Measurements from ENCODE around the gene MIR17HG. TPM values are rescaled to one million over a fixed set of nuclear protein-coding genes. Genes with fewer than 3 reads are reported as not detected.

The MIR17HG gene
- polyA plus RNA-seq, 4 donors, result 0.67 to 8.2 (median 1.8) TPM

DNA sequence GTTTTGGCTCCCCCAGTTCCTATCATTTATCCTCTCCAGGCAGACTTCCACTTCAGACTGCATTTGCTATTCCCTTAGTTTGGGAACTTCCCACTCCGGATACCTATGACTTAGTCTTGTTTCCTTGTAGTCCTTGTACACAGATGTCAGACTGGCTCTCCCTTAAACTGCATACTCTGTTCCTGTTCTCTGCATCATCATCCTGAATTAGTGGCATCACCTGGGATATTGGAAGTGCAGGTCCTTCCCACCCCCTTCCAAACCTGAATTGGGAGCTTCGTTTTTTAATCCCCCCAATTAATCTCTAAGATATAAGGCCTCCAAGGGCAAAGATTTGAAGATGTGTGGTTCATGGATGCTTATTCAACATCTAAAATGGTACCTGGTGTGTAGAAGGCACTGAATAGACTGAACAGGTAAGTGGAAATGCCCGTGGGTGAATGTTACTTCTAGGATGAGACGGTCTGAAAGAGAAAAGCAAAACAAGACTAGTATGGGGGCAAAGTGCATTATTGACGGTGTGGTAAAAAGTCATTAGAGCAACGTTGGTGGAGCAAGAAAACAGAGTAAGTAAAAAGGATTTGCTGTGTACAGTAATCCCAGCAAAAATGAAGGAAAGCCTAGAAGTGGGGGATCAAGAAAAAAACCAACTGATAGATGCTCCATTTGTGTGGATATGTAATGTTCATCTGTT, 9.6 kb downstream of the MIR17HG start:
- peaks cover 0 to 4% (median 0%) of the 10 kb centered on the region in 3 donors for H3K36me3 ChIP-seq (ENCODE audit: control insufficient read depth in 3 of 3, insufficient read depth in 2 of 3, low read depth in 1 of 3, low read length in 3 of 3)
- DNase-seq (peak; percentile 35 to 67), FAIRE-seq (no peak)
- peaks cover 5 to 8% (median 7%) of the 10 kb centered on the region in 3 donors for H3K4me1 ChIP-seq (ENCODE audit: control insufficient read depth in 3 of 3, insufficient read depth in 2 of 3, low read depth in 1 of 3, low read length in 2 of 3)
- H3K9me3 ChIP-seq (ENCODE audit: control insufficient read depth in 2 of 2, insufficient read depth in 1 of 2, low read depth in 1 of 2, low read length in 1 of 2), result no peaks in the 10 kb centered on the region
- no peaks in the 10 kb centered on the region for H3K27me3 ChIP-seq (ENCODE audit: control insufficient read depth in 3 of 3, insufficient read depth in 3 of 3, low read length in 3 of 3)
- 24 to 59% (median 46%) methylated on average over 6 of the region's 6 CpGs for WGBS, 3 donors
- no peak overlapping the region for H3K4me3 ChIP-seq (ENCODE audit: low read depth in 1 of 3, low read length in 3 of 3)
- no peak overlapping the region for H3K27ac ChIP-seq (ENCODE audit: low read depth in 1 of 3, low read length in 2 of 3)

DNA sequence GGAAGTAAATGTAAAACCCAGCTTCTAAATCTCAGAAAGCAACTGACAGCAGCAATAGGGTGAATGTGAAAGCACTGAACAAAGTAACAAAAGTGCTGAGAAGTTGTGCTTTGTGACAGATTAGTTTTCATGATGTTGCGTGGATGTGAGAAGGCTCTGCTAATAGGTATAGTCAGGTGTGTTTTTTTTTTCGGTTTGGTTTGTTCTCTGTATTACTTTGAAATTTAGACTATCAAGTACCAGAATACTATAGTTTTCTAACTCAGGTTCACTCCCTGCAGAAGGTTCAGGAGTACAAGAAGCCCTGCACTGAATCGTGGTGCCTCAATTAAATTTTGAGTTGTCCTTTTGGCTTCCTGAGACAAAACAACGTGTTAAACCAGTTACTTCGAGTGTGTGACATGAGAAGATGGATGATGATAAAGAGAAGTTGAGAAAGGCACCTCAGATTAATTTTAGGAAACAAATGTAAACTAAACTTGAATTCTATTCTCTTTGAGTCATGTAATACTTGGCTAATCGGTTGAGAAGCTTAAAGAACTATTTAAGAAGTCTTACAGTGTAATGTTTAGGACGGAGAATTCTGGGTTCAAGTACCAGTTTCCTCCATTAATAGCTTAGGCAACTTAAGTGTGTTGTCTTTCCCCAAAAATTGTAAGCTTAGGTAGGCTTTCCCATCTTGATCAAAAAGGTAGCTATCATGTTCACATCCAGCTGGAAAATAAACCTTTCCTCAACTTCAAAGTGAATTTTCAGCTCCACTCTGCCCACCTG, 10.3 kb downstream of the MIR17HG start:
- peaks cover 5 to 8% (median 7%) of the 10 kb centered on the region in 3 donors for H3K4me1 ChIP-seq (ENCODE audit: control insufficient read depth in 3 of 3, insufficient read depth in 2 of 3, low read depth in 1 of 3, low read length in 2 of 3)
- H3K27ac ChIP-seq (ENCODE audit: low read depth in 1 of 3, low read length in 2 of 3), result no peak overlapping the region
- H3K36me3 ChIP-seq (ENCODE audit: control insufficient read depth in 3 of 3, insufficient read depth in 2 of 3, low read depth in 1 of 3, low read length in 3 of 3), result peaks cover 0 to 2% (median 0%) of the 10 kb centered on the region in 3 donors
- DNase-seq (no peak), FAIRE-seq (no peak)
- H3K27me3 ChIP-seq (ENCODE audit: control insufficient read depth in 3 of 3, insufficient read depth in 3 of 3, low read length in 3 of 3), result no peaks in the 10 kb centered on the region
- no peaks in the 10 kb centered on the region for H3K9me3 ChIP-seq (ENCODE audit: control insufficient read depth in 2 of 2, insufficient read depth in 1 of 2, low read depth in 1 of 2, low read length in 1 of 2)
- WGBS, 3 donors, result 50 to 64% (median 57%) methylated on average over 7 of the region's 7 CpGs
- no peak overlapping the region for H3K4me3 ChIP-seq (ENCODE audit: low read depth in 1 of 3, low read length in 3 of 3)

DNA sequence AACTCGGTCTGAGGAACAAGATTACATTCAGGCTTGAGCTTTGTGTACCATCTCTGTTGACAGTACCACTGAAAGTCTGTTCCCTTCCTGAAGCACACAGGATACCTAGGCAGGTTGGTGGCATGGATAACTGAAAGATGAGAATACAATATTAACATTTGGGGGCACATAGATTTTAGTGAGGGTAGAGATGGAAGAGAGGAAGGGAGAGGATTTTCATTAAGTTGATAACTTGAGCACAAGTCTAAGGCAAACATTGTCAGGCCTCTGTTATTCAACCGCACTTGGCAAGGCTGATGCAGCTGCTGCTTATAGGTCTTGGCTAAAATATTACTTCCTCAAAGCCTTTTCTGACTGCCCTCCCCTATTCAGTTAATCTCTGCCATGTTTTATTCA, 10.9 kb downstream of the MIR17HG start:
- no peak overlapping the region for H3K4me3 ChIP-seq (ENCODE audit: low read depth in 1 of 3, low read length in 3 of 3)
- 34 to 48% (median 39%) methylated on average over 2 of the region's 2 CpGs for WGBS, 3 donors
- no peaks in the 10 kb centered on the region for H3K36me3 ChIP-seq (ENCODE audit: control insufficient read depth in 3 of 3, insufficient read depth in 2 of 3, low read depth in 1 of 3, low read length in 3 of 3)
- H3K4me1 ChIP-seq (ENCODE audit: control insufficient read depth in 3 of 3, insufficient read depth in 2 of 3, low read depth in 1 of 3, low read length in 2 of 3), result peaks cover 5 to 8% (median 7%) of the 10 kb centered on the region in 3 donors
- no peak for DNase-seq
- H3K27me3 ChIP-seq (ENCODE audit: control insufficient read depth in 3 of 3, insufficient read depth in 3 of 3, low read length in 3 of 3), result no peaks in the 10 kb centered on the region
- no peak for FAIRE-seq
- H3K27ac ChIP-seq (ENCODE audit: low read depth in 1 of 3, low read length in 2 of 3), result no peak overlapping the region
- no peaks in the 10 kb centered on the region for H3K9me3 ChIP-seq (ENCODE audit: control insufficient read depth in 2 of 2, insufficient read depth in 1 of 2, low read depth in 1 of 2, low read length in 1 of 2)

GRCh38 chr13:91359111-91359510, 11.6 kb downstream of the MIR17HG start:
- Histone ChIP-seq H3K27me3 (ENCODE audit: control insufficient read depth in 3 of 3, insufficient read depth in 3 of 3, low read length in 3 of 3) (no peaks in the 10 kb centered on the region), H3K9me3 (ENCODE audit: control insufficient read depth in 2 of 2, insufficient read depth in 1 of 2, low read depth in 1 of 2, low read length in 1 of 2) (no peaks in the 10 kb centered on the region), H3K4me1 (ENCODE audit: control insufficient read depth in 3 of 3, insufficient read depth in 2 of 3, low read depth in 1 of 3, low read length in 2 of 3) (peaks cover 3 to 8% (median 5%) of the 10 kb centered on the region in 3 donors), H3K4me3 (ENCODE audit: low read depth in 1 of 3, low read length in 3 of 3) (no peak overlapping the region), H3K36me3 (ENCODE audit: control insufficient read depth in 3 of 3, insufficient read depth in 2 of 3, low read depth in 1 of 3, low read length in 3 of 3) (no peaks in the 10 kb centered on the region), H3K27ac (ENCODE audit: low read depth in 1 of 3, low read length in 2 of 3) (no peak overlapping the region)
- FAIRE-seq (no peak), DNase-seq (no peak)
- WGBS, 3 donors, result 88 to 92% (median 88%) methylated on average over 4 of the region's 4 CpGs

DNA sequence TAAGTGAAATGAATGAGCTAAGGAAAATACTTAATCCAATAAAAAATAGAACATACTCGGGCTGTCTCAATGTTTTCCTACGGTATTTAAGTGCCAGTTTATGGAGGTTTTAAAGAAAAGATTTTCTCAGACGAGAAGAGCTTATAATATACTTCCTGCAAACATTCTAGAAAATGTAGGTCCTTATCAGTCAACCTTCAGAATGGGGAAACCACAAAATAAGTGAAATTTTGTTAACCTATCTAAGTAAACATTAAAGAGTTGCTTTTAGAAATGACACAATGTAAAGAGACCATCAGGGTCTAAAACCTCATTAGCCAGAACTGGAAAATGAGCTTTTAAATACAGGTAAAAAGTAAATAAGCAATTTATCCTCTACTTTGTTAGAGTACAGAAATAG, 12.1 kb downstream of the MIR17HG start:
- FAIRE-seq (no peak), DNase-seq (no peak)
- H3K4me3 ChIP-seq (ENCODE audit: low read depth in 1 of 3, low read length in 3 of 3), result no peak overlapping the region
- H3K4me1 ChIP-seq (ENCODE audit: control insufficient read depth in 3 of 3, insufficient read depth in 2 of 3, low read depth in 1 of 3, low read length in 2 of 3), result peaks cover 3 to 8% (median 5%) of the 10 kb centered on the region in 3 donors
- 53 to 77% (median 75%) methylated on average over 3 of the region's 3 CpGs for WGBS, 3 donors
- no peaks in the 10 kb centered on the region for H3K9me3 ChIP-seq (ENCODE audit: control insufficient read depth in 2 of 2, insufficient read depth in 1 of 2, low read depth in 1 of 2, low read length in 1 of 2)
- H3K36me3 ChIP-seq (ENCODE audit: control insufficient read depth in 3 of 3, insufficient read depth in 2 of 3, low read depth in 1 of 3, low read length in 3 of 3), result no peaks in the 10 kb centered on the region
- no peak overlapping the region for H3K27ac ChIP-seq (ENCODE audit: low read depth in 1 of 3, low read length in 2 of 3)
- no peaks in the 10 kb centered on the region for H3K27me3 ChIP-seq (ENCODE audit: control insufficient read depth in 3 of 3, insufficient read depth in 3 of 3, low read length in 3 of 3)

- FAIRE-seq, result no peak
- 90 to 93% (median 93%) methylated on average over 4 of the region's 4 CpGs for WGBS, 3 donors
These were observed 12.8 kb downstream of the MIR17HG start for GRCh38 chr13:91360246-91360751.

GRCh38 chr13:91361755-91362271, 14.3 kb downstream of the MIR17HG start:
- Histone ChIP-seq H3K27me3 (ENCODE audit: control insufficient read depth in 3 of 3, insufficient read depth in 3 of 3, low read length in 3 of 3) (no peaks in the 10 kb centered on the region), H3K36me3 (ENCODE audit: control insufficient read depth in 3 of 3, insufficient read depth in 2 of 3, low read depth in 1 of 3, low read length in 3 of 3) (no peaks in the 10 kb centered on the region), H3K4me1 (ENCODE audit: control insufficient read depth in 3 of 3, insufficient read depth in 2 of 3, low read depth in 1 of 3, low read length in 2 of 3) (peaks cover 2 to 8% (median 3%) of the 10 kb centered on the region in 3 donors), H3K27ac (ENCODE audit: low read depth in 1 of 3, low read length in 2 of 3) (no peak overlapping the region), H3K9me3 (ENCODE audit: control insufficient read depth in 2 of 2, insufficient read depth in 1 of 2, low read depth in 1 of 2, low read length in 1 of 2) (no peaks in the 10 kb centered on the region), H3K4me3 (ENCODE audit: low read depth in 1 of 3, low read length in 3 of 3) (no peak overlapping the region)
- FAIRE-seq (no peak), DNase-seq (peak in 1 of 2 donors; percentile 32)
- 19 to 63% (median 32%) methylated on average over 1 of the region's 1 CpG for WGBS, 3 donors

More at GRCh38 chr13:91360246-91360751, 12.8 kb downstream of the MIR17HG start:
- DNase-seq, result no peak
- Histone ChIP-seq H3K36me3 (ENCODE audit: control insufficient read depth in 3 of 3, insufficient read depth in 2 of 3, low read depth in 1 of 3, low read length in 3 of 3) (no peaks in the 10 kb centered on the region), H3K4me3 (ENCODE audit: low read depth in 1 of 3, low read length in 3 of 3) (no peak overlapping the region), H3K27me3 (ENCODE audit: control insufficient read depth in 3 of 3, insufficient read depth in 3 of 3, low read length in 3 of 3) (no peaks in the 10 kb centered on the region), H3K4me1 (ENCODE audit: control insufficient read depth in 3 of 3, insufficient read depth in 2 of 3, low read depth in 1 of 3, low read length in 2 of 3) (peaks cover 3 to 8% (median 3%) of the 10 kb centered on the region in 3 donors), H3K27ac (ENCODE audit: low read depth in 1 of 3, low read length in 2 of 3) (no peak overlapping the region), H3K9me3 (ENCODE audit: control insufficient read depth in 2 of 2, insufficient read depth in 1 of 2, low read depth in 1 of 2, low read length in 1 of 2) (no peaks in the 10 kb centered on the region)

DNA sequence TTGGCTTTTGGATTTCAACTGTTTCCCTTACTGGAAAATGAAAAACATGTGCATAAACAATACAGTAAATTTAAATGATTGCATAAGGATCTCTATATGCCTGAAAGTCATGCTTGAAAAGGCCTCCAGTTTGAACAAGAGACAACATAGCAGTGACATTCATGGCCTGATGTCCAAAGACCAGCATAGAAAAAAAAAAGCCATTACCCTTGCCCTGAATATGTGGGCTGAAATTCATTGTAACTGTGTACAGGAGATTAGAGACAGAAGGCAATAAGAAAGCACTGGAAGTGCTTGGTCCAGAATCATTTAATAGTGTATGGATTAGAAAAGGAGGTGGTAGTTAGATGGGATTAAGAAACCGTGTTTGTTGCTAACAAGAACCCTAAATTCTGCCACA, 15.4 kb downstream of the MIR17HG start:
- DNase-seq, result no peak

More for the DNA sequence above, 15.4 kb downstream of the MIR17HG start:
- FAIRE-seq, result no peak
- H3K27ac ChIP-seq (ENCODE audit: low read depth in 1 of 3, low read length in 2 of 3), result no peak overlapping the region
- no peaks in the 10 kb centered on the region for H3K9me3 ChIP-seq (ENCODE audit: control insufficient read depth in 2 of 2, insufficient read depth in 1 of 2, low read depth in 1 of 2, low read length in 1 of 2)
- peaks cover 0 to 3% (median 0%) of the 10 kb centered on the region in 3 donors for H3K4me1 ChIP-seq (ENCODE audit: control insufficient read depth in 3 of 3, insufficient read depth in 2 of 3, low read depth in 1 of 3, low read length in 2 of 3)
- WGBS, 3 donors, result 68 to 83% (median 75%) methylated on average over 1 of the region's 1 CpG
- no peaks in the 10 kb centered on the region for H3K27me3 ChIP-seq (ENCODE audit: control insufficient read depth in 3 of 3, insufficient read depth in 3 of 3, low read length in 3 of 3)
- H3K36me3 ChIP-seq (ENCODE audit: control insufficient read depth in 3 of 3, insufficient read depth in 2 of 3, low read depth in 1 of 3, low read length in 3 of 3), result no peaks in the 10 kb centered on the region
- H3K4me3 ChIP-seq (ENCODE audit: low read depth in 1 of 3, low read length in 3 of 3), result no peak overlapping the region
